ENCODE data around the gene PTPN23.

GRCh38 chr3:47422743-47423142 lies 41.9 kb downstream of the PTPN23 start:
- TF ChIP-seq SP1 (CRISPR knock-in tag; conservative IDR thresholded peaks at IDR 0.05) (no peak), PREB (CRISPR knock-in tag; IDR thresholded peaks at IDR 0.05; ENCODE audit: borderline replicate concordance) (no peak), GRHL2 (CRISPR knock-in tag; IDR thresholded peaks at IDR 0.05; ENCODE audit: insufficient replicate concordance, severe bottlenecking) (no peak), USF2 (CRISPR knock-in tag; IDR thresholded peaks at IDR 0.05) (no peak)

Measured in WTC11 (cell line).